HG03378 (cell line): ENCODE measurements around the gene ZNF277.

Experiments used
- ATAC-seq: cut with Tn5 transposase; IDR thresholded peaks from one replicate; pipeline ENCODE4 v1.9.1; 2021; ENCODE audit warnings: mild to moderate bottlenecking, moderate library complexity; ENCODE audit not compliant: unreplicated experiment

ZNF277 gene

DNA sequence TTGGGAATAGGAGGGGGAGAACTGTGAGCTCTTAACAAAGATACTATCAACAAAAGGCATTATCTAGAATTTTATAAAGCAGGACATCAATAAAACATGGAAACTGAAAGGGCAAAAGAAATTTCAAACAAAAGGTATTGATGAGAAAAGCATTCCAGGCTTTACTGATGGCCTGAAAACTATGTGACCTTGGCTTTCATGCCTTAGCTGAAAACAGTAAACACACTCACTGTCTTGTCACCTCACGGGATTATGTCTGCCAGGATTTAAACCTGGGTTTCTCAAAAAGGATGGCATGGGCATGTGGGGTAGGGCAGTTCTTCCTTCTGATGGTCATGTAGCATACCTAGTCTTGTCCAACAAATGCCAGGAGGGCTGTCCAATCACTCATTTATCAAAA is 23.2 kb upstream of the ZNF277 start:
- no peak for ATAC-seq

DNA sequence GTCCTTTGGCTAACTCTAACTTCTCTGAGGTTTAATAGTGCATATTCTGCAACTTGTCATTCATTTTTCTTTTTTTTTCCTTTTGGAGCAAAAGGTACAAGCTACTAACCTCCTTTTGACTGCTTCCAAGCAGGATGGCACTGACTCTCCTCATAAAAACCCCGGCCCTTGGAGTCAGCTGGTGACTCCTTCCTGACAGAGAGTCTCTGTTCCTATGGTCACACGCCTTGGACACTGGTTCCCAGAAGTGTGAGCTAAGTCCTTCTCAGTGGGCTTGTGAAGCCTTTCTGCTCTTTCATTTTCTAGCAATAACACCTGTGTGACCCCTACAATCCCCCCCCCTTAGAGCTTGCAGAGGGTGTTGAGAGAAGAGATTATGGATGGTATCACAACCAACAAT is 22.0 kb upstream of the ZNF277 start:
- no peak for ATAC-seq

DNA sequence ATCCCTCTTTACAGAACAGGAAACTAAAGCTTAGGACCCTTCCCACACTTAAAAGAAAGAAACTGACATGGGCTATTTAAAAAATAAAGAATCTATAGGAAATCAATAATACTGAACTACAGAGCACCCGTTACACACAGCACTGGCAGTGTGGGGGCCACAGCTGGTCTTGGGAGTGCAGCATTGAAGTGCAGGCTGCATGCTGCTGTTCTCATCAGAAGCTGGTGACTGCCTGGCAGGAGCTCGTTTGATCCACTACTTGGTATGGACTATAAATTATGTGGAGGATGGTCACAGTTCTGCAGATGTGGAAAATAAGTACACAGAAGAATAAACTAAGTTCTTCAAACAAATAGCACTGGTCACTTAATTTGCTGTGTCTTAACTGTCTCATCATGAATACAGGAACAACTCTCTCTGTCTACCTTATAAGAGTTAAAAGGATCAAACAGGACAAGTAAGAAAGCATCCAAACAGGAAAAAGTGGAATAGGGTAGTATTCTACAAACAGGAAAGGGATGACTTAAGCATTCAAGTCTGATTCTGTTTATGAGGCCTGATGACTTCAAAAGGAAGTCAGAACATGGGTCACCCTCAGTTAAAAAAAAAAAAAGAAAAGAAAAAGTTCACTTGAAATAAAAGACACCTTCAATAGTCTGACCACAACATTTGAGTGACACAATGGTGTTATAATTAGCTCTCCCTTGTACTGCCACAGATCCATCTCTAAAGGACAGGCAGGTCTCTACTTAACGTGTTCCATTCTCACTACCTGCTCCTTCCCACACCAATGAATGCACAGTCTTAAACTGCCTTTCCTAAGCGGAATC is 21.3 kb upstream of the ZNF277 start:
- ATAC-seq, result no peak

DNA sequence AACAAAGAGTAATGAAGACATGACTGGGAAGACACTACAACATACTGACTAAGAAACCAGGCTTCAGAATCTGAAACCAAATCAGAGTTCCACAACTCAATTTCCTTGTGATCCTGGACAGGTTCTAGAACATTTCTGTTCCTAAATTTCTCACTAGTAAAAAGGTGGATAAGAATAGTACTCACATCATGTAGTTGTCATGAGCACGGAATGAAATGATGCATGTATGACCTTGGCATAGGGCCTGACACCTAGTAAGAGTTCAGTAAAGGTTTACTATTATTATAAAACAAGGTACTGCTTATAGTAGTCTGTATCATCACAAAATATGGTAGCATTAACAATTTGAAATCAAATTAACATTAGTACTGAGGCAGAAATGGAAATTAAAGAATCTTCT is 20.2 kb upstream of the ZNF277 start:
- no peak for ATAC-seq

DNA sequence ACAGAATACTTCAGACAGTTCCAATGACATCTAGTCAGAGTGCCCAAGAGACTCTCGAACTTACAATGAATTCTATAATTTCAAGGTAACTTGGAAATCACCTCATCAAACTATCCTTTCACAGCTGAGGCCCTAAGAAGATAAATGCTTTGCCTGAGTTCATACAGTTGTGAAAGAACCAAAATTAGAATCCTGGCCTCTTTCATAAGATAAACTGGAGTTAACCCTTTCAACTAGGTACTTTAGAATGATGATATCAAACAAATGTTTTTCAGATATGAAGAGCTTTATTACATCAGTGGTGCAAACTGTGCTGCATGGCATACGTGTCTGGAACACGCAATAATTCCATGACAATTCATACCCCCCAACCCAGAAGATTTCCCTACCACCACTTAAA is 18.2 kb upstream of the ZNF277 start:
- no peak for ATAC-seq

DNA sequence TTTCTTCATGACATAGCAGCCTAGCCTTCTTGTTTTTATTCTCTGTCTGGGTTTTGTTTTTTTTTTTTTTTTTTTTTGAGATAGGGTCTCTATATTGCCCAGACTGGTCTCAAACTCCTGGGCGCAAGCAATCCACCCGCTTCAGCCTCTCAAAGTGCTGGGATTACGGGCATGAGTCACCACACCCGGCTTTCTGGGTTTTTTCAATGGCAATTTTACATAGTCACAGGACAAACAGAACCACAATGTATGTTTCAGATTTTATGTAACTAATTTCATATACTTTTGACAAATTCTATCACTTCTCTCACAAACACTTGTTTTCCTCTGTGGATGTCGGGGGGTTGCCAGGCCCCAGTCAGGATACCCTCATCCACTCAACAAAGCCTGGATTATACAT is 16.8 kb upstream of the ZNF277 start:
- ATAC-seq, result no peak

DNA sequence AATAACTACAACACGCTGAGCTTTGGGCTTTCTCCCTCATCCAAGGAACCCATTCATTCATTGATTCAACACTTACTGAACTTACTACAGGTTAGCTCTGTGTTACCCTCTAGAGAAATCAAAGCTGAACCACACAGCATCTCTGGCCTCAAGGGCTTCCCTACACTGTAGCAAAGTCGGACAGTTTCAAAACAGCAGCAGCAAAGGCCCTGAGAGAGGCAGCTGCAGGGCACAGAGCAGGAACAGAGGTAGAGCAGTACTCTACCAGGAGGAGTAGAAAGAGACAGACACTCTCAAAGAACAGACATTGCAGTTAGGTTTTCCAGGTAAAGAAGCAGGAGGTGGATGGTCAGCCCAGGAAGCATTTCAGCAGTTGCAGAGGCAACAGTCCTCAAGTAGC is 16.4 kb upstream of the ZNF277 start:
- ATAC-seq, result no peak

DNA sequence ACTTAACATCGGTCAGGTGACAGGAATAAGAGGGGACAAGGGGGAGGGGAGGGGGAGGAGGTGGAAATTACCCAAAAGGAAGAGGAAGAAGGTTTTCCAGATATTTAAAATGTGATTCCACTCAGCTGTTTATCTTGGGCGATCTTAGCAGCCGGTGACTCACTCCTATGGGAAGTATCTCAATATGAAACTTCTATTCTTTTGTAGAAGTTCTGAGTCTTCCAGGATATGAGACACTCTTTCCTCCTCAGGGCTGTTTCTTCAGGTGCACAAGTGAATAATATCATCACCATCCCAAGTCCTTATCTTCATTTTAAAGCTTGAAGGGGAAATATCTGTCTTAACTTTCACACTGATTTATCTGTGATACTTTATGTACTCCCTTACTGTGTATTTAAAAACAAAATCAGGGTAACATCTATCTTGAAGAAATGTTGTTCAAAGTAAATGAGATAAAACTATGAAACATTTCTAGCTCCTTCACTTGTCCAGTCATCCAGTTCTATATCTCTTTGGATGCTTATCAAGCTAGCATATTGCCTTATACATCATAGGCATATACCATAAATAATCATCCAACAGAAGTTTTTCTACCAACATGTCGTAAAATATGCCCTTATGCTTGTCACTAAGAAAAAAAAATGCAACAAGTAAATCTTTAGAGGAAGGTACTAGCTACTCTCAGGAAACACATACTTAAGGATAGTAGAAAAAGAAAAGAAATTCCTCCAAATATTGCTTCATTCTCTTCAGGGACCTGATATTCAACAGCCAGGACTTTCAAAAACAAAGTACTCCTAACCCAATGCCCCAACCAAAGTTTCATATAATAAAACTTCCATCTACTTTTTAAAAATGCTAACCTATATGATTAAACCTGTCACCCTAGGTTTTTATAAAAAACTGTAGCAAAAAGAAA is 14.0 kb upstream of the ZNF277 start:
- no peak for ATAC-seq

DNA sequence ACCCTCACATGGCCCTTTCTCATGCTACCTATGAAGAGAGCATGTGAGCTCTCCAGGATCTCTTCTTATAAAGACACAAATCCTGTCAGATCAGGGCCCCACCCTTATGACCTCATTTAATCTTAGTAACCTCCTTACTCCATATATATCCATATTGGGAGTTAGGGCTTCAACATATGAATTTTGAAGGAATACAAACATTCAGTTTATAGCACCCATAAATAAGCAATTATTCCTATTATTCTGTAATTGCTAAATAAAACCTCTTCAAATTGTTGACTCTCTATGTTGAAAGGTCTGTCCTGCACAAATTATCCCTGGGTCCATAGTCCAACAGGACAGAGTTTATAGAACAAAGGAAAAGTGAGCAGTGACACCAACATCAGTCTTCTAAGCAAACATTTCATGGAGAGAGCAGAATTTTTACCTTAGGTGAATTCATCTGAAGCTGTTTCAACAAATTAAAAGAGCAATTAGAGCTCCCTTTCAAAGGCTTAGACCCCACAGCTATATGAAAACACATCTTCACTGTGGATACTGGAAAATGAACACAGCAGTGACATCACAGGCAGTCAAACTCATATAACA is 12.5 kb upstream of the ZNF277 start:
- ATAC-seq, result no peak

DNA sequence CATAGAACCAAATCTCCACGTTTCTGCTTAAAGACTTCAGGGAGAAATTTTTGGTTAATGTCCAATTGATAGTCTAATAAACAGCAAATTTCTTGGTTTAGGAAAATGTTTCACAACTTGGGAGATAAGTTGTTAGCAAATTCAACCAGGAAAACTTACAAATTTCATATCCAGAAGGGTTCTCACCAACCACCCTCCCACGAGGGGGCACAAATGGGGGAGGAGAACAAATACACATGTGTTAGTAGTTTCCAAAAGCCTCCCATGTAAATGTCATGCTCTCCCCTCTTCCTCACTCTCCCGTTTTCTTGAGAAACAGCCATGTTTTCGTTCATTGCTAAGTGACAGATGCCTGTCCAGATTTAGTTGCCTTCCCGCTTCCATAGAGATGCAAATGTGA is 10.8 kb upstream of the ZNF277 start:
- ATAC-seq, result no peak

DNA sequence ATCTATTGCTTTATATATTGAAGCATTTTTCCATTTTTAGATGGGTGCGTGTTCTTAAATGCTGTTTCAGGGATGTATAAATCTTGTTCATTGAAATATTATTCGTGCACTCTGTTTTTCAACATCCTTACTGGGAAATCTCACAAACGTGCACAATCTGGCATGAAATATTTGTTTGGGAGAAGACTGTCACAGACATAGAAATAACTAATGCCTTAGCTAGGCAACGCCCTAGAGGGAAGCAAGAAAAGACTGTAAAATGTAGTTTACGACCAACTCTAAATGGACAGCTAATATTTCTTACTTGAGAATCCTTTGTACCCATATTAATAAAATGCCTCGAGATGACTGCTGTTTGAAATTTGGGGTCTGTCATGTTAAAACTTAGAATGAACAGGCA is 9.2 kb upstream of the ZNF277 start:
- ATAC-seq, result no peak

DNA sequence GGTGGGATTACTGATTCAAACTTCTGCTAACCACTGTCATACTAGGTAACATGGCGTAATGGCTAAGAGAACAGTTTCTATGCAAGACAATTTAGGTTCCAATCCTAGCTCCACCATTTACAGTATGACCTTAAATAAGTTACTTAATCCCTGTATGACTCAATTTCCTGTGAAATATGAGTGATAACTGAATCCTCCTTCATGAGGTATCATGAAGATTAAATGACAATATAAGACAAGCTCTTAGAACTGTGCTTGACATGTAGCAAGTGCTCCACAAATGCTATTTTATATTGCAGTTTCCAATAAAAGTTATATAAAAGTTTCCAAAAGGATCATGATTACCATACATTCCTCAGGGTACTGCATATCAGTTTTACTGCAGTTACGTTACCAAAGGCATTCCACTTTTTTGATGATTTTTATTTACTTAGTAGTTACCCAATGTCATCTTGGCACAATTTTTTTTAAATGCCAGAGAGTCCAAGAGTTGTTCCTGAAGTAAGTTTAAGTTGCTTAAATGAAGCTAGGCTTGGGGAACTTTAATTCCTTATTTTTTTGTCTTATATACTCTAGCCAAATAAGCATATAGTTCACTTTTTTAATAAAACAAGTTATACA is 7.3 kb upstream of the ZNF277 start:
- no peak for ATAC-seq

DNA sequence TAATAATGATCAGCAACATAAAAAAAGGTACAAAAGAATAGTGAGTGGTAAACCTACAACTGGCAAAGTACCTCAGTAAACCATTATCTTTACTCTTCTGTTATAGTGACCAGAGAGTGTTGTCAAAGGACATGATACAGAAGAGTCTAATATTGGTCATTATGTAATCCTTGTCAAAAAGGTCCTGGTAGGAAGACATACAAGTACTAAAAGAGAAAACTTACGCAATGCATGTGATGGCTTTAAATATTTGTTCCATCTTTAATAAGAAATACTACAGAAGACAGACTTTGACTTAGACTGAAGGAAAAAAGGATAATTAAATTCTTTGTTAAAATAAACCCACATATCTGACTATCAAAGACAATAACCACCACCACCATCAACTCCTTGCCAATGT is 6.8 kb upstream of the ZNF277 start:
- ATAC-seq, result no peak

DNA sequence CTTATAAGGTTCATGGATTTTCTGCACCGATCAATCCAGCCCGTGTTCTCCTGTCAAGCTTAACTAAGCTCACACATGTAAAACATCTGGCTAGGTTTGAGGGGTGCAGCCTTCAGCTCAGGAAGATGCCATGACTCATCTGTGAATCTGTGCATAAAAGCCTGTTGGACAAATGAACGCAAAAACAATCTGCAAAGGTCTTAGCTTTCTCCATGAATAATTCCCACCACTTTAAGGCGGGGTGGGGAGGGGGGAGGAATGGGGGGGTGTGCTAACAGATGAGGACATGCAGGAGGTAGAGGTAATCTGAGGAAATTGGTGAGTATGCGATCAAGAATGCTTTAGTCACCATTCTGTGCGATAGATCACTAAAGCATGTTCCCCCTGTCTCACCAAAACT is 5.1 kb upstream of the ZNF277 start:
- no peak for ATAC-seq

DNA sequence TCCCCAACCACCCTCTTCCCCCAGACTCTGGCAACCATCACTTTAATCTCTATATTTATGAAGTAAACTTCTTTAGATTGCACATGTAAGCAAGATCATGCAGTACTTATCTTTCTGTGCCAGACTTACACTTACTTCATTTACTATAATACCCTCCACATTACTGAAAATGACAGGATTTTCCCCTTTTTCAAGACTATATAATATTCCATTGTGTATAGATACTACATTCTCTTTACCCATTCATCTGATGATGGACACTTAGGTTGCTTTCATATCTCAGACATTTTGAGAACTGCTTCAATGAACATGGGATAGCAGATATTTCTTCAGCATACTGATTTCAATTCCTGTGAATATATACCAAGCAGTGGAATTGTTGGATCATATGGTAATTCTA is 4.7 kb upstream of the ZNF277 start:
- ATAC-seq, result no peak

DNA sequence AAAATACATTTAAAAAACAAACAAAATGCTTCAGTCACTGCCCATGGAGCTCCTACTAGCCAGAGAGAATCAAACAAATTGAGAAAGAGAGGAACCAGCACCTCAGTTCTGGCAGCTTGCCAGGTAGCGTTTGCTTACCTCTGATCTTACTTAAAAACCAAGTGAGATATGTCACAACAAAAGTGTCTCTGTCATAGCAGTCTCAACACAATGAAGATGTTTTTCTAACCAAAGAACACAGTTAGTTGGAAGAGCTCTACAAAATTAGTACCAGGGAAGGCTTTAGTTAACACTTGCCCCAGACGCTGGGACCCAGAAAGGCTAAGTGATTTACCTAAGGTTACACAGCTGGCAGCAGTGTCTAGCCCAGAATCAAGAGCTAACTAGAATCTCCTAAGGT is 3.7 kb upstream of the ZNF277 start:
- ATAC-seq, result no peak

DNA sequence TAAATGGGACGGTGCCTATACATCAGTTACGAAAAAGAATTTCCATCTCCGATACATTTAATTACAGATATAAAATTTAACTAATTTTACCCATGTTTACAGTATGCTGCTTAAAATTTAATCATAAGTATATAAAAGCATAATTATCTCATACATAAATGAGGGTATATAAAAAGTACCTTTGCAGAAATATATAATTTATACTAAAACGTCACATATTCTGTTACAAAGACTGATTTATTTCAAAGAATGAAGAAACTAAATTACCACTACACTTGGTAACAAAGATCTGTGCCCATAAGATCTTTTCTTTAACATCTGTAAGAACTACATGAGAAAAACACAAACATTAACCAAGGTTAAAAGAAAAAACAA is 3.1 kb upstream of the ZNF277 start:
- no peak for ATAC-seq

DNA sequence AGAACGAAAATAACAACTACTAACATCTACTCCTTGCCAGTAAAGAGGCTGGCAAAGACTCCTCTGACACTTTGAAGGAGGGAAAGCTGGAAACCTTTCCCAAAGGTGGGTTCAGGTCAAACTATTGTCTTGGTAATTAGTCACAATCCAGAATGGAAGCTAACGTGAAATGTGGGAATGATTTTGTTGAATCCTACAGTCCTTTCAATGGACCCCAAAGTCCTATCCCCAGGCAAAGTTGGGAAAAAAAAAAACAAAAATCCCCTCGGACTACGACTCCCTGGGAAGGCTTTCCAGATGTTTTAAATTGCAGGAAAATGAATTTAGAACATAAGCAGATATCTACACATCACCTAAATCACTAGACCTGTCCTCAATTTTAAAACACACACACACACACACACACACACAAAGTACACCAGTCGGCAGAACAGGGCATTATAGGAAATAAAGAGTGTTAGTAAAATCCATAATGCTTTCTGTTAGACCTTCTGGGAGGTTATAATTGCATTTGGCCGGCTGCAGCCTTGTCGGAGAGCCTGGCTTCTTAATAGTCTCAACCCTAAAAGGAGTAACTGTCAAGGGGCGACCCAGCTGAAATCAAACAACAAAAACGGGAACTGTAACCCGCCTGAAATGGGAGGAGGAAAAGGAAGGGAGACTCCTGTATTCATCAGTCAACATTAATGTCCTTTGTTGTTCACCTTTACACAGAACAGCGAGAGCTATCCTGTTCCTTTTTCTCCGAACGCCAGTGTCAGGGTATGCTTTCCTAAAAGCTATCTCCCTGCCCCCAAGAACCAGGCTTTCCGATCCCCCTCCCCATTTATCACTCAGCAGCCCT is 1.8 kb upstream of the ZNF277 start:
- no peak for ATAC-seq

DNA sequence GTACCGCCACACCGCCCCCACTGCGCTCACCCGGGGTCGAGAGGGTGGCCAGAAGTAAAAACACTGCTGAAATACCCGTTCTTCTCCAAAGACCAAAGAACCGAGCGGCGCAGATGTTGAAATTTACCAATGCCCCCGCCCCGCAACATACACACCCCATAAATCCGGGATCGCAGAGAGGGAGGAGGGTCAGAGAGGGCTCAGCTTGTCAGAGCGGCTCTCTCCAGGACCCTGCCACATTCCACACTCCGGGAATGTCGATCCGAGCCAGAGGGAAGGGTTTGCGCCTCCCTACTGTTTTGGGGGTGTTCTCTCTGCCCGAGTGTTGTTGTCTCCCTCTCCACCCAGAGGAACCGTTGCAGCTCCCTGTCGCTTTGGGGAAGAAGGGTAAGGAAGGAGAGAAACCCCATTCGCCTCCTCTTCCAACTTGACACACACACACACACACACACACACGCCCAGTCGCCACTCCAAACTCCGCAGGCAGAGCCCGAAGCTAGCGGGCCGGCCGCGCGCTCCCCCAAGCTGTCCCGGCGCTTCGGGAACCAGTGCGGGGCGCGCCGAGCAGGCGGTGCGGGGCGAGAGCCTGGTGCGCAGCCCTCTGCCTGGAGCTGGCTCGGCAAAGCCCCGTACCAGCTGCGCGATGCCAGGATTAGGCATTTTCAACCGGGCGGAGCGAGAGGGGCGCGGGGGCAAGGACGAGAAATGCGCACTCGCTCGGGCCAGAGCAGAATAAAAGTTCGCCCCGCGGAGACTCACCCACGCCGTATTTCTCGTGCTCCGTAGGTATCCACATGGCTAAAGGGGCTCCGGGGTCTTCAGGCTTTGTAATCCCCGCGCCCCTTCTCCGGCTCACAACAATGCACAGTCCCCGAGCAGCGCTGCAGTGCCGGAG is 905 bp upstream of the ZNF277 start:
- peak; percentile 0 for ATAC-seq
